ENCODE measurements around the gene RAET1L. TPM values are rescaled to one million over a fixed set of nuclear protein-coding genes. Genes with fewer than 3 reads are reported as not detected.

Gene RAET1L
- total RNA-seq, 2 donors from 2014 or later = not detected

- H3K9ac ChIP-seq (ENCODE audit: extremely low read depth, low read length, poor library complexity, severe bottlenecking) = no peak overlapping the region
- H3K27me3 ChIP-seq (ENCODE audit: control insufficient read depth, insufficient read depth, low read length, poor library complexity, severe bottlenecking) = peaks cover 83% of the 10 kb centered on the region
- Mint-ChIP-seq H3K36me3 (ENCODE audit: low read depth) (no peaks in the 10 kb centered on the region), H3K4me3 (no peak overlapping the region), H3K27me3 (ENCODE audit: insufficient read depth) (peaks cover 91% of the 10 kb centered on the region), H3K4me1 (peaks cover 3% of the 10 kb centered on the region), H3K27ac (no peak overlapping the region), H3K9me3 (no peaks in the 10 kb centered on the region)
- H3K4me1 ChIP-seq (ENCODE audit: control insufficient read depth, insufficient read depth, low read length) = no peaks in the 10 kb centered on the region
- H3K4me3 ChIP-seq (ENCODE audit: low read length) = no peak overlapping the region
- no peak for TF ChIP-seq CTCF (conservative IDR thresholded peaks at IDR 0.05)
- WGBS, 2 experiments (ENCODE audit: insufficient coverage in 1 of 2, insufficient read length in 1 of 2) = 91 to 93% methylated on average over 8 of the region's 8 CpGs
- no peaks in the 10 kb centered on the region for H3K36me3 ChIP-seq (ENCODE audit: control insufficient read depth, insufficient read depth, low read length)
- no peaks in the 10 kb centered on the region for H3K9me3 ChIP-seq (ENCODE audit: control insufficient read depth, low read length)
- H3K27ac ChIP-seq (ENCODE audit: low read depth, low read length) = no peak overlapping the region
- DNase-seq = peak; percentile 17
Observed at GRCh38 chr6:150032598-150032997, 7.3 kb upstream of the RAET1L start.

DNA sequence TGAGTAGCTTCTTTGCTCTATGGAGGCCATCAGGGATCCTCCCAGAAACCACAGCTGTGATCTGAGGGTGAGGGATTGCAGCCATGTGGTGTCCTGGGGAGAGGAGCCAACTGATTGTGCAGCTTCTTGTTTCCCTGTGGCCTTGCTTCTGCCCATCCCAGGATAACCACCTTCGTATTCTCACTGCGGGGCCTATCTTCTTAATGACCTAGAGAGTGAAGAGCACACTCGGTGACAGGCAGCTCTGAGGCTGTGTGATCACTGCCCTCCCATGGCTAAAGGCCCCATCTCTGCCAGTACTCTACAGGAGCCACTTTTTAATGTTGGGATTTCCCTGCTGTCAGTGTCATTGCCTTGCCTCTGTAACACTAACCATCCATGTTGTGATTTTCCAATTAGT lies 5.3 kb upstream of the RAET1L start:
- Histone ChIP-seq H3K4me3 (ENCODE audit: low read length) (no peak overlapping the region), H3K36me3 (ENCODE audit: control insufficient read depth, insufficient read depth, low read length) (no peaks in the 10 kb centered on the region), H3K9me3 (ENCODE audit: control insufficient read depth, low read length) (no peaks in the 10 kb centered on the region), H3K27ac (ENCODE audit: low read depth, low read length) (no peak overlapping the region), H3K9ac (ENCODE audit: extremely low read depth, low read length, poor library complexity, severe bottlenecking) (no peak overlapping the region), H3K4me1 (ENCODE audit: control insufficient read depth, insufficient read depth, low read length) (no peaks in the 10 kb centered on the region), H3K27me3 (ENCODE audit: control insufficient read depth, insufficient read depth, low read length, poor library complexity, severe bottlenecking) (peaks cover 64% of the 10 kb centered on the region)
- peak; percentile 26 for DNase-seq
- no peak overlapping the region for H3K4me3 Mint-ChIP-seq
- no peak for TF ChIP-seq CTCF (conservative IDR thresholded peaks at IDR 0.05)
- H3K27me3 Mint-ChIP-seq (ENCODE audit: insufficient read depth) = peaks cover 80% of the 10 kb centered on the region
- H3K36me3 Mint-ChIP-seq (ENCODE audit: low read depth) = no peaks in the 10 kb centered on the region
- no peak overlapping the region for H3K27ac Mint-ChIP-seq
- H3K9me3 Mint-ChIP-seq = no peaks in the 10 kb centered on the region
- H3K4me1 Mint-ChIP-seq = no peaks in the 10 kb centered on the region
- WGBS, 2 experiments (ENCODE audit: insufficient coverage in 1 of 2, insufficient read length in 1 of 2) = 85 to 86% methylated on average over 3 of the region's 3 CpGs

GRCh38 chr6:150029749-150030148 lies 4.4 kb upstream of the RAET1L start:
- Histone ChIP-seq H3K4me3 (ENCODE audit: low read length) (no peak overlapping the region), H3K36me3 (ENCODE audit: control insufficient read depth, insufficient read depth, low read length) (no peaks in the 10 kb centered on the region), H3K27ac (ENCODE audit: low read depth, low read length) (no peak overlapping the region), H3K27me3 (ENCODE audit: control insufficient read depth, insufficient read depth, low read length, poor library complexity, severe bottlenecking) (peaks cover 55% of the 10 kb centered on the region), H3K9me3 (ENCODE audit: control insufficient read depth, low read length) (no peaks in the 10 kb centered on the region), H3K4me1 (ENCODE audit: control insufficient read depth, insufficient read depth, low read length) (no peaks in the 10 kb centered on the region), H3K9ac (ENCODE audit: extremely low read depth, low read length, poor library complexity, severe bottlenecking) (no peak overlapping the region)
- H3K9me3 Mint-ChIP-seq = no peaks in the 10 kb centered on the region
- H3K27me3 Mint-ChIP-seq (ENCODE audit: insufficient read depth) = peaks cover 77% of the 10 kb centered on the region
- DNase-seq = peak; percentile 49
- TF ChIP-seq CTCF (conservative IDR thresholded peaks at IDR 0.05) = no peak
- H3K36me3 Mint-ChIP-seq (ENCODE audit: low read depth) = no peaks in the 10 kb centered on the region
- 79 to 91% methylated on average over 3 to 4 of the region's 4 CpGs for WGBS, 2 experiments (ENCODE audit: insufficient coverage in 1 of 2, insufficient read length in 1 of 2)
- no peak overlapping the region for H3K27ac Mint-ChIP-seq
- no peak overlapping the region for H3K4me3 Mint-ChIP-seq
- H3K4me1 Mint-ChIP-seq = no peaks in the 10 kb centered on the region
